ENCODE measurements around the gene IDH2. TPM values are rescaled to one million over a fixed set of nuclear protein-coding genes. Genes with fewer than 3 reads are reported as not detected.
"Not testable (repeated sequence)": the region's sequence is repeated elsewhere in the genome, so short reads cannot be mapped to it uniquely, and the experiment has no call there.

The IDH2 gene
- total RNA-seq, 1 donor from 2014 or later, result 79.1 TPM

DNA sequence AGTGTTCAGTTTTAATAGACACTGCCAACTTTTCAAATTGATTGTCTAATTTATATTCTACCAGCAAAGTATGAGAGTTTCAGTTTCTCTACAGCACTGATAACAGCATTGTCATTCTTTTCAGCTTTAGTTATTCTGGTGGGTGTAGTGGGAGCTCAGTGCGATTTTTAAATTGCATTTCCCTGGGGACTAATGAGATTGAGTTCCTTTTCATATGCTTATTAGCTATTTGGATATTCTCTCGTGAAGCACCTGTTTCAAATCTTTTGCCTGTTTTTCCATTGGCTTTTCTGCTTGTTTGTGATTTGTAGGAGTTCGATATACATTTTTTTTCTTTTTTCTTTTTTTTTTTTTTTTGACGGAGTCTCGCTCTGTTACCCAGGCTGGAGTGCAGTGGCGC is 18.8 kb upstream of the IDH2 start:
- TF ChIP-seq, protein P1, sequence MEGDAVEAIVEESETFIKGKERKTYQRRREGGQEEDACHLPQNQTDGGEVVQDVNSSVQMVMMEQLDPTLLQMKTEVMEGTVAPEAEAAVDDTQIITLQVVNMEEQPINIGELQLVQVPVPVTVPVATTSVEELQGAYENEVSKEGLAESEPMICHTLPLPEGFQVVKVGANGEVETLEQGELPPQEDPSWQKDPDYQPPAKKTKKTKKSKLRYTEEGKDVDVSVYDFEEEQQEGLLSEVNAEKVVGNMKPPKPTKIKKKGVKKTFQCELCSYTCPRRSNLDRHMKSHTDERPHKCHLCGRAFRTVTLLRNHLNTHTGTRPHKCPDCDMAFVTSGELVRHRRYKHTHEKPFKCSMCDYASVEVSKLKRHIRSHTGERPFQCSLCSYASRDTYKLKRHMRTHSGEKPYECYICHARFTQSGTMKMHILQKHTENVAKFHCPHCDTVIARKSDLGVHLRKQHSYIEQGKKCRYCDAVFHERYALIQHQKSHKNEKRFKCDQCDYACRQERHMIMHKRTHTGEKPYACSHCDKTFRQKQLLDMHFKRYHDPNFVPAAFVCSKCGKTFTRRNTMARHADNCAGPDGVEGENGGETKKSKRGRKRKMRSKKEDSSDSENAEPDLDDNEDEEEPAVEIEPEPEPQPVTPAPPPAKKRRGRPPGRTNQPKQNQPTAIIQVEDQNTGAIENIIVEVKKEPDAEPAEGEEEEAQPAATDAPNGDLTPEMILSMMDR (IDR thresholded peaks at IDR 0.05; ENCODE audit: insufficient read depth, low read length, poor library complexity, severe bottlenecking), result no peak
- Histone ChIP-seq H3K27me3 (ENCODE audit: control insufficient read depth, insufficient read depth, low read length) (no peaks in the 10 kb centered on the region), H3K4me3 (ENCODE audit: low read depth, low read length) (no peak overlapping the region), H3K36me3 (ENCODE audit: control insufficient read depth, insufficient read depth, low read length) (no peaks in the 10 kb centered on the region)
- no peak for DNase-seq (ENCODE audit: low read depth)

DNA sequence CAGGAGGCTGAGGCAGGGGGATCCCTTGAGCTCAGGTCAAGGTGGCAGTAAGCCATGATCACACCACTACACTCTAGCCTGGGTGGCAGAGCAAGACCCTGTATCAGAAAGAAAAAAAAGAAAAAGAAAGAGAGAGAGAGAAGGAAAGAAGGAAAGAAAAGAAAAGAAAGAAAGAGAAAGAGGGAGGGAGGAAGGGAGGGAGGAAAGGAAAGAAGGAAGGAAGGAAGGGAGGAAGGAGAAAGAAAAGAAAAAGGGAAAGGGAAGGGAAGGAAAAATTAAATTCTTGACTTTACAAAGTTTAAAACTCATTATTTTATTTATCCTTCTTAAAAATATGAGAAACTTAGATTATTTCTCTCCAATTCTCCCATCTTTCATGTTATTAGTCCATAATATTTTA is 17.1 kb upstream of the IDH2 start:
- H3K27me3 ChIP-seq (ENCODE audit: control insufficient read depth, insufficient read depth, low read length), result no peaks in the 10 kb centered on the region
- H3K4me3 ChIP-seq (ENCODE audit: low read depth, low read length), result no peak overlapping the region
- H3K36me3 ChIP-seq (ENCODE audit: control insufficient read depth, insufficient read depth, low read length), result no peaks in the 10 kb centered on the region
- no peak for DNase-seq (ENCODE audit: low read depth)
- TF ChIP-seq, protein P1 (IDR thresholded peaks at IDR 0.05; ENCODE audit: insufficient read depth, low read length, poor library complexity, severe bottlenecking), result no peak

DNA sequence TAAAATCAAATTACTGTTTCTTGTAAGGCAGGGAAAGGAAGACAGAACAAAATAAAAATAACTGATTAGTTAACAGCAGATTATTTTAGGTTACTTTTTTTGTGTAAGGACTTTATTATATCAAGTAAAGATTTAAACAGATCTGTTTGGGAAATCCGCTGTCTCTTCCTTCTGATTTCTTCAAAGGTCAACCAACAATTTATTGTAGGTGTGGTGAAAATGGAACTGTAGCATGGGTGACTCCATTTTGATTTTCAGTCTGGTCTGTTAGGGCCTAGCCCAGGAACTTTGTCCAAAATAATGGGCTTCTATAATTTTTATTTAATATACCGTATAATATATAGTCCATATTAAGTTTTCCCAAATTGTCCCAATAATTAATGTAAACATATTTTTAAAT is 13.5 kb upstream of the IDH2 start:
- H3K36me3 ChIP-seq (ENCODE audit: control insufficient read depth, insufficient read depth, low read length), result no peaks in the 10 kb centered on the region
- DNase-seq (ENCODE audit: low read depth), result no peak
- TF ChIP-seq, protein P1 (IDR thresholded peaks at IDR 0.05; ENCODE audit: insufficient read depth, low read length, poor library complexity, severe bottlenecking), result no peak
- no peak overlapping the region for H3K4me3 ChIP-seq (ENCODE audit: low read depth, low read length)
- no peaks in the 10 kb centered on the region for H3K27me3 ChIP-seq (ENCODE audit: control insufficient read depth, insufficient read depth, low read length)

DNA sequence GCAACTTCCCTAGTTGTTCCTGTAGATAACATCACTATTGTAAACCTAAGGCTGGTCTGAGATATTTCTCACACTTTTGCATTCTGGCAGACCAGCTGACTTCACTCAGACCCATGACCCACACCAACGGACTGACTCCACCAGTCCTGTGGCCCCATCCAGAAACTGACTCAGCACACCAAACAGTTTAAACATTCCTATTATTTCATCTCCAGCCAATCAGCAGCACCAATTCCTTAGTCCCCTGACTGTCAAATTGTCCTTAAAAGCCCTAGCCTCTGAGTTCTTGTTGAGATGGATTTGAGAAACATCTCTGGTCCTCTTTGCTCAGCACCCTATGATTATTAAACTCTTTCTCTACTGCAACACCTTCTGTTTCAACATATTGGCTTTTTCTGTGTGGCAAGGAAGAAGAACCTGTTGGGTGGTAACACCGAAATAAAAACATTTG is 12.2 kb upstream of the IDH2 start:
- DNase-seq (ENCODE audit: low read depth), result no peak
- TF ChIP-seq, protein P1 (IDR thresholded peaks at IDR 0.05; ENCODE audit: insufficient read depth, low read length, poor library complexity, severe bottlenecking), result no peak
- no peaks in the 10 kb centered on the region for H3K36me3 ChIP-seq (ENCODE audit: control insufficient read depth, insufficient read depth, low read length)
- H3K4me3 ChIP-seq (ENCODE audit: low read depth, low read length), result no peak overlapping the region
- H3K27me3 ChIP-seq (ENCODE audit: control insufficient read depth, insufficient read depth, low read length), result no peaks in the 10 kb centered on the region

DNA sequence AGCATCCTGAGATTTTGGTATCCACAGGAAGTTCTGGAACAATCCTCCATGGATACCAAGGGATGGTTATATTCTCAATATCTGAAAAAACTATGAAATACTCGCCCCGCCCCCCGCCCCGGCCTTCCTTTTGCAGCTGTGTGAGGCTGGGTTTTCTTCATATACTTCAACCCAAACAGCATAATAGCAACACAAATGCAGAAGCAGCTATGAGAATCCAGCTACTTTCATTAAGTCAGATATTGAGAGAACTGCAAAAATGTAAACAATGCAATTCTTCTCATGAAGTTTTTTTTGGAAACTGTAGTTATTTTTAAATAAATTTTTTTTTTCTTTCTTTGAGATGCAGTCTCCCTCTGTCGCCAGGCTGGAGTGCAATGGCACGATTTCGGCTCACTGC is 10.9 kb upstream of the IDH2 start:
- TF ChIP-seq, protein P1 (IDR thresholded peaks at IDR 0.05; ENCODE audit: insufficient read depth, low read length, poor library complexity, severe bottlenecking), result no peak
- Histone ChIP-seq H3K4me3 (ENCODE audit: low read depth, low read length) (no peak overlapping the region), H3K36me3 (ENCODE audit: control insufficient read depth, insufficient read depth, low read length) (no peaks in the 10 kb centered on the region), H3K27me3 (ENCODE audit: control insufficient read depth, insufficient read depth, low read length) (no peaks in the 10 kb centered on the region)
- no peak for DNase-seq (ENCODE audit: low read depth)

DNA sequence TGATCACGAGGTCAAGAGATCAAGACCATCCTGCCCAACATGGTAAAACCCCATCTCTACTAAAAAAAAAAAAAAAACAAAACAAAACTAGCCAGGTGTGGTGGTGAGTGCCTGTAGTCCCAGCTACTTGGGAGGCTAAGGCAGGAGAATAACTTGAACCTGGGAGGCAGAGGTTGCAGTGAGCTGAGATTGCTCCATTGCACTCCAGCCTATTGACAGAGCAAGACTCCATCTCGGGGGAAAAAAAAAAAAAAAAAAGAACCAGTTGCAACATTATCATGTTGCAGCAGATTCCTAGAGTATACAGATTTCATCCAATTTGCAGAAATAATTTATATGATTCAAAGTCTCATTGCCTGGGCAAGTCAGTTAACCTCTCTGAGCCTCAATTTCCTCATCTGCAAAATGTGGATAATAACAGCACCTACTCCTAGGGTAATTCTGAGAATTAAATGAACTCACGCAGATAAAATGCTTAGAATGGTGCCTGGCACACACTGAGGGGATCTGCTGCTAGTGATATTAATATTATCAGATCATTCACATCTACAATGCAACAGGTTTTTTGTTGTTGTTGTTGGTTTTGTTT is 7.0 kb upstream of the IDH2 start:
- not testable (repeated sequence) for H3K27me3 ChIP-seq (ENCODE audit: control insufficient read depth, insufficient read depth, low read length); H3K4me3 ChIP-seq (ENCODE audit: low read depth, low read length); DNase-seq (ENCODE audit: low read depth); H3K36me3 ChIP-seq (ENCODE audit: control insufficient read depth, insufficient read depth, low read length)

DNA sequence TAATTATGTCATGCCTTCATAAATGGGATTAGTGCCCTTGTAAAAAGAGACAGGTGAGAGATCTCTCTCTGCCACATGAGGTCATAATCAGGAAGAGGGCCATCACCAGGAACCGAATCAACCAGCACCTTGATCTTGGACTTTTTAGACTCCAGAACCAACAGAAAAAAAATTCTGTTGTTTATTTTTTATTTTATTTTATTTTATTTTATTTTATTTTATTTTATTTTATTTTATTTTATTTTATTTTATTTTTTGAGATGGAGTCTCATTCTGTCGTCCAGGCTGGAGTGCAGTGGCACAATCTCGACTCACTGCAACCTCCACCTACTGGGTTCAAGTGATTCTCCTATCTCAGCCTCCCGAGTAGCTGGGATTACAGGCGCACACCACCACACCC is 5.8 kb upstream of the IDH2 start:
- H3K36me3 ChIP-seq (ENCODE audit: control insufficient read depth, insufficient read depth, low read length); H3K27me3 ChIP-seq (ENCODE audit: control insufficient read depth, insufficient read depth, low read length): not testable (repeated sequence)

More for the DNA sequence above, 5.8 kb upstream of the IDH2 start:
- DNase-seq (ENCODE audit: low read depth); H3K4me3 ChIP-seq (ENCODE audit: low read depth, low read length): not testable (repeated sequence)
